KG1 (cell line): ENCODE results near the gene TJP2.
"Not testable (repeated sequence)": the region's sequence is repeated elsewhere in the genome, so short reads cannot be mapped to it uniquely, and the experiment has no call there.

Source experiments
- DNase-seq: peaks from one replicate; lab custom pipeline; 2025; lab: John Stamatoyannopoulos, UW

The TJP2 gene

GRCh38 chr9:69293156-69293555 lies 119.1 kb downstream of the TJP2 start:
- no peak for DNase-seq

- no peak for DNase-seq
These were observed 121.9 kb downstream of the TJP2 start for GRCh38 chr9:69295872-69296552.

- DNase-seq = no peak
These were observed 123.4 kb downstream of the TJP2 start for GRCh38 chr9:69297300-69297980.

GRCh38 chr9:69299315-69299714 lies 125.2 kb downstream of the TJP2 start:
- DNase-seq = no peak

- DNase-seq = no peak
These were observed 125.7 kb downstream of the TJP2 start for GRCh38 chr9:69299826-69300225.

GRCh38 chr9:69303331-69303730 lies 129.3 kb downstream of the TJP2 start:
- DNase-seq = no peak

- not testable (repeated sequence) for DNase-seq
These were observed 132.9 kb downstream of the TJP2 start for GRCh38 chr9:69306895-69307445.

- DNase-seq = no peak
These were observed 133.5 kb downstream of the TJP2 start for GRCh38 chr9:69307446-69308205.

GRCh38 chr9:69308206-69308931 lies 134.3 kb downstream of the TJP2 start:
- no peak for DNase-seq

- no peak for DNase-seq
These were observed 139.1 kb downstream of the TJP2 start for GRCh38 chr9:69313175-69313574.

- DNase-seq = no peak
These were observed 140.5 kb downstream of the TJP2 start for GRCh38 chr9:69314547-69314946.

GRCh38 chr9:69317081-69317480 lies 143.0 kb downstream of the TJP2 start:
- no peak for DNase-seq

GRCh38 chr9:69317894-69318293 lies 143.8 kb downstream of the TJP2 start:
- no peak for DNase-seq

- DNase-seq = no peak
These were observed 145.4 kb downstream of the TJP2 start for GRCh38 chr9:69319324-69320025.

- no peak for DNase-seq
These were observed 148.2 kb downstream of the TJP2 start for GRCh38 chr9:69322256-69322655.

- DNase-seq = no peak
These were observed 149.8 kb downstream of the TJP2 start for GRCh38 chr9:69323861-69324260.
